ENCODE results near the gene LMAN1L.

The LMAN1L gene

DNA sequence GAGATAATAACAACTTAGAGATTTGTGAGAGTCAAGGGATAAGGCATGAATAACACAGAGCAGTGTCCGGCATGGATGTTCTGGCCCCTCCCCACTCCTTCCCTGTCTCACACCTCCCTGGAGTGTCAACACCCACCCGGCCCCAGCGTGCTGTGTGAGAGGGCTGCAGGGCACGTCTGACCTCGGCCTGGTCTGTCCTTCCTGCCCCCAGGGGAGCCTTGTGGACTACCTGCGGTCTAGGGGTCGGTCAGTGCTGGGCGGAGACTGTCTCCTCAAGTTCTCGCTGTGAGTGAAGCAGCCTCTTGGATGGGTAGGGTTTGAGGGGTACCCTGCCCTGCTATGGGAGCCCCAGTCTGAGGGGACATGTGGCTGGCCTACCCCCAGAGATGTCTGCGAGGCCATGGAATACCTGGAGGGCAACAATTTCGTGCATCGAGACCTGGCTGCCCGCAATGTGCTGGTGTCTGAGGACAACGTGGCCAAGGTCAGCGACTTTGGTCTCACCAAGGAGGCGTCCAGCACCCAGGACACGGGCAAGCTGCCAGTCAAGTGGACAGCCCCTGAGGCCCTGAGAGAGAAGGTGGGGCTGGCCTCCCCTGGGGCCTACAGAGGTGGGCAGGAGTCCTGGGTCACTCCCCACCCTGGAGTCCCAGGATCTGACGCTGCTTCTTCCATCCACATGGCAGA lies 11.2 kb upstream of the LMAN1L start:
- TF ChIP-seq TAF1 (IDR thresholded peaks at IDR 0.05; ENCODE audit: borderline replicate concordance, insufficient read depth, low read length): no peak
- no peak for TF ChIP-seq FOXP2 (optimal IDR thresholded peaks at IDR 0.05; ENCODE audit: borderline replicate concordance, extremely low read depth, extremely low read length, insufficient read depth)
- no peak for TF ChIP-seq POLR2AphosphoS5 (IDR thresholded peaks at IDR 0.05; ENCODE audit: low read depth, low read length)
- TF ChIP-seq, protein P1, sequence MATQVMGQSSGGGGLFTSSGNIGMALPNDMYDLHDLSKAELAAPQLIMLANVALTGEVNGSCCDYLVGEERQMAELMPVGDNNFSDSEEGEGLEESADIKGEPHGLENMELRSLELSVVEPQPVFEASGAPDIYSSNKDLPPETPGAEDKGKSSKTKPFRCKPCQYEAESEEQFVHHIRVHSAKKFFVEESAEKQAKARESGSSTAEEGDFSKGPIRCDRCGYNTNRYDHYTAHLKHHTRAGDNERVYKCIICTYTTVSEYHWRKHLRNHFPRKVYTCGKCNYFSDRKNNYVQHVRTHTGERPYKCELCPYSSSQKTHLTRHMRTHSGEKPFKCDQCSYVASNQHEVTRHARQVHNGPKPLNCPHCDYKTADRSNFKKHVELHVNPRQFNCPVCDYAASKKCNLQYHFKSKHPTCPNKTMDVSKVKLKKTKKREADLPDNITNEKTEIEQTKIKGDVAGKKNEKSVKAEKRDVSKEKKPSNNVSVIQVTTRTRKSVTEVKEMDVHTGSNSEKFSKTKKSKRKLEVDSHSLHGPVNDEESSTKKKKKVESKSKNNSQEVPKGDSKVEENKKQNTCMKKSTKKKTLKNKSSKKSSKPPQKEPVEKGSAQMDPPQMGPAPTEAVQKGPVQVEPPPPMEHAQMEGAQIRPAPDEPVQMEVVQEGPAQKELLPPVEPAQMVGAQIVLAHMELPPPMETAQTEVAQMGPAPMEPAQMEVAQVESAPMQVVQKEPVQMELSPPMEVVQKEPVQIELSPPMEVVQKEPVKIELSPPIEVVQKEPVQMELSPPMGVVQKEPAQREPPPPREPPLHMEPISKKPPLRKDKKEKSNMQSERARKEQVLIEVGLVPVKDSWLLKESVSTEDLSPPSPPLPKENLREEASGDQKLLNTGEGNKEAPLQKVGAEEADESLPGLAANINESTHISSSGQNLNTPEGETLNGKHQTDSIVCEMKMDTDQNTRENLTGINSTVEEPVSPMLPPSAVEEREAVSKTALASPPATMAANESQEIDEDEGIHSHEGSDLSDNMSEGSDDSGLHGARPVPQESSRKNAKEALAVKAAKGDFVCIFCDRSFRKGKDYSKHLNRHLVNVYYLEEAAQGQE (IDR thresholded peaks at IDR 0.05; ENCODE audit: insufficient read depth in 1 of 2, low read depth in 2 of 2, low read length in 2 of 2): no peak
- no peak for TF ChIP-seq SIN3A (IDR thresholded peaks at IDR 0.05; ENCODE audit: borderline replicate concordance, insufficient read depth, low read length)

DNA sequence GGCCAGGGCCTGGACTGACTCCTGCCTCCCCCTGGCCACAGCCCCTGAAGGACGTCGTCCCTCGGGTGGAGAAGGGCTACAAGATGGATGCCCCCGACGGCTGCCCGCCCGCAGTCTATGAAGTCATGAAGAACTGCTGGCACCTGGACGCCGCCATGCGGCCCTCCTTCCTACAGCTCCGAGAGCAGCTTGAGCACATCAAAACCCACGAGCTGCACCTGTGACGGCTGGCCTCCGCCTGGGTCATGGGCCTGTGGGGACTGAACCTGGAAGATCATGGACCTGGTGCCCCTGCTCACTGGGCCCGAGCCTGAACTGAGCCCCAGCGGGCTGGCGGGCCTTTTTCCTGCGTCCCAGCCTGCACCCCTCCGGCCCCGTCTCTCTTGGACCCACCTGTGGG lies 10.3 kb upstream of the LMAN1L start:
- TF ChIP-seq TAF1 (IDR thresholded peaks at IDR 0.05; ENCODE audit: borderline replicate concordance, insufficient read depth, low read length): no peak
- TF ChIP-seq POLR2AphosphoS5 (IDR thresholded peaks at IDR 0.05; ENCODE audit: low read depth, low read length): no peak
- no peak for TF ChIP-seq FOXP2 (optimal IDR thresholded peaks at IDR 0.05; ENCODE audit: borderline replicate concordance, extremely low read depth, extremely low read length, insufficient read depth)
- TF ChIP-seq, protein P1 (IDR thresholded peaks at IDR 0.05; ENCODE audit: insufficient read depth in 1 of 2, low read depth in 2 of 2, low read length in 2 of 2): no peak
- no peak for TF ChIP-seq SIN3A (IDR thresholded peaks at IDR 0.05; ENCODE audit: borderline replicate concordance, insufficient read depth, low read length)

DNA sequence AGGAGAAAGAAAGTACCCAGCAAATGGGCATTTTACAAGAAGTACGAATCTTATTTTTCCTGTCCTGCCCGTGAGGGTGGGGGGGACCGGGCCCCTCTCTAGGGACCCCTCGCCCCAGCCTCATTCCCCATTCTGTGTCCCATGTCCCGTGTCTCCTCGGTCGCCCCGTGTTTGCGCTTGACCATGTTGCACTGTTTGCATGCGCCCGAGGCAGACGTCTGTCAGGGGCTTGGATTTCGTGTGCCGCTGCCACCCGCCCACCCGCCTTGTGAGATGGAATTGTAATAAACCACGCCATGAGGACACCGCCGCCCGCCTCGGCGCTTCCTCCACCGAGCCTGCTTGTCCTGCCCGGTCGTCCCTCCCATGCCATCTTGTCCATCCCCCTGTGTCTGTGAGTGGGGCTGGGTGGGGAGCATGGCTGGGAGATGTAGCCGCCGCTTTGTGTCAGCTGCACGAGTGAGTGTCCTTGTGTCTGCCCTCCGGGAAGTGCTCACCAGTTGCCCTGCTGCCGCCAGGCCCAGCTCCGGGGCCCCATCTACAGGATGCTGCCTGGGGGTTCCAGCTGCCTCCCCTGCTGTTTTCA lies 9.7 kb upstream of the LMAN1L start:
- TF ChIP-seq SIN3A (IDR thresholded peaks at IDR 0.05; ENCODE audit: borderline replicate concordance, insufficient read depth, low read length) (no peak), POLR2AphosphoS5 (IDR thresholded peaks at IDR 0.05; ENCODE audit: low read depth, low read length) (no peak), FOXP2 (optimal IDR thresholded peaks at IDR 0.05; ENCODE audit: borderline replicate concordance, extremely low read depth, extremely low read length, insufficient read depth) (no peak), TAF1 (IDR thresholded peaks at IDR 0.05; ENCODE audit: borderline replicate concordance, insufficient read depth, low read length) (no peak)
- TF ChIP-seq, protein P1 (IDR thresholded peaks at IDR 0.05; ENCODE audit: insufficient read depth in 1 of 2, low read depth in 2 of 2, low read length in 2 of 2): no peak

DNA sequence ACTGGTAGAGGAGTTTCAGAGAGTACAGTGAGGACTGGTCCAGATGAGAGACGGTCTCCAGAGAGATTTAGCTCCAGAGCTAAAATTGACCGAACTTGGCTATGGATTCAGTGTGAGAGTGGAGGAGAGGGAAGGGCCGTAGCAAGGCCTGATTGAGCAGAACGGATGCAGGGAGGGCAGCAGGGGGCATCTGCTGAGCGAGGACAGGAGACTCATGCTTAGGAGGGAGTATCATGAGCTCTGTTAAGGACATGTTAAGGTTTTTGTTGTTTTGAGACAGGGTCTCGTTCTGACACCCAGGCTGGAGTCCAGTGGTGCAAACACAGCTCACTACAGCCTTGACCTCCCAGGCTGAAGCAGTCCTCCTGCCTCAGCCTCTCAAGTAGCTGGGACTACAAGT lies 7.7 kb upstream of the LMAN1L start:
- TF ChIP-seq FOXP2 (optimal IDR thresholded peaks at IDR 0.05; ENCODE audit: borderline replicate concordance, extremely low read depth, extremely low read length, insufficient read depth): no peak
- TF ChIP-seq SIN3A (IDR thresholded peaks at IDR 0.05; ENCODE audit: borderline replicate concordance, insufficient read depth, low read length): no peak
- TF ChIP-seq POLR2AphosphoS5 (IDR thresholded peaks at IDR 0.05; ENCODE audit: low read depth, low read length): no peak
- TF ChIP-seq, protein P1 (IDR thresholded peaks at IDR 0.05; ENCODE audit: insufficient read depth in 1 of 2, low read depth in 2 of 2, low read length in 2 of 2): no peak
- no peak for TF ChIP-seq TAF1 (IDR thresholded peaks at IDR 0.05; ENCODE audit: borderline replicate concordance, insufficient read depth, low read length)
